T-helper 9 cell (primary cell): ENCODE data around the gene ZNF385D.

Experiments used
- DNase-seq: peaks from one replicate; pipeline ENCODE4 v3.0.0-alpha.2; 2020

ZNF385D gene

GRCh38 chr3:21747966-21748555, 2.9 kb downstream of the ZNF385D start:
- DNase-seq: no peak

GRCh38 chr3:21747376-21747775, 3.6 kb downstream of the ZNF385D start:
- no peak for DNase-seq

- DNase-seq: no peak
Observed at GRCh38 chr3:21745966-21746365, 5.0 kb downstream of the ZNF385D start.

DNA sequence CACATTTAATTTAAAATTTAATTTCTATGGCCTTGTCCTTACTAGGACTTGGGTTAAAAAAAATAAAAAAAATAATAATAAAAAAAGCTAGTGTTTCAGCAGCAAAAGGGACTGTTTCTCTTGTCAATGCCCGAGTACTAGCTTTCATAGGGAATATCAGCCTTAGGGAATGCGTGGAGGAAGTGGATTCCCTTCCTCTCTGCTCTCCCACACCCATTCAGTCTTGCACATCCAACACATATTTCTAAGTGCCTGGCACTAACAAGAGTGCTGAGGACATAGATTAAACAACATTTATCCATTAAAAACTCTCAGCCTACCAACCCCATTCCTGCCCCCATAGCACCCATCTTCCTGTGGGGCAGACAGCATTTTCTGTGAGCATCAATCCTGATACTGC, 6.2 kb downstream of the ZNF385D start:
- DNase-seq: no peak

GRCh38 chr3:21738935-21739702, 11.9 kb downstream of the ZNF385D start:
- DNase-seq: no peak

DNA sequence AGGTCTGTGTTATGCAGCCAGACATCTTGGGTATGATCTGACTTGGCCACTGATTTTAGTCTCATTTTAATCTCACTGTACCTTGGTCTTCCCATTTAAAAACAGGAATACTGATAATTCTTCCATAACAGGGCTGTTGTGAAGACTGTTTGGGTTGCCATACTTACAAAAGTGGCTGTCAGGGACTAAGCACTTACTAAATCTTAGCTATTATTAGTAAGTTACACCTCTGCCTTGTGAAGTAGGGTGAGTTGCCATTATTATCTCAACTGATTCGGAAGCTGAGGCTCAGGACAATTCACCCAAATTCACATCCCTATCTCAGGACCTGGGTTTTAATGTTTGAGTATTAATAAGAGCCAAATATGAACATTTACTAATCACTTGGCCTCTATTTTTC, 12.7 kb downstream of the ZNF385D start:
- no peak for DNase-seq

DNA sequence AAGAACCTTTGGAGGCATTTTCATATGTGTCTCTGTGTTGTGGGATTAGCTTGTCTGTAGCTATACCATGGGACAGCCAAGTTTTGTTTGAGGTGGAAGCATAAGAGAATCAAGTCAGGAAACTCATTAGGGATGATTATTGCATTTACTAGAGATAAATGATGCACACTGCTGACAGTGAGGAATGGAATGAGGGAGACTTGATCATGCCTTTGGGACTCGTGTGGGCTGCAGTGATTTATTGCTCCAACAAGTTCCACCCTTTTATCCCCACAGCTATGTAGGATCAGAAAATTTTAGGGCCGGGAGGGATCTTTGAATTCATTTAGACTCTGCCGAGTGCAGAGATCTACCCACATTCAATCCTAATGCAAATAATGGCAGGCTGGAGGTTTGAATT, 16.3 kb downstream of the ZNF385D start:
- DNase-seq: no peak

DNA sequence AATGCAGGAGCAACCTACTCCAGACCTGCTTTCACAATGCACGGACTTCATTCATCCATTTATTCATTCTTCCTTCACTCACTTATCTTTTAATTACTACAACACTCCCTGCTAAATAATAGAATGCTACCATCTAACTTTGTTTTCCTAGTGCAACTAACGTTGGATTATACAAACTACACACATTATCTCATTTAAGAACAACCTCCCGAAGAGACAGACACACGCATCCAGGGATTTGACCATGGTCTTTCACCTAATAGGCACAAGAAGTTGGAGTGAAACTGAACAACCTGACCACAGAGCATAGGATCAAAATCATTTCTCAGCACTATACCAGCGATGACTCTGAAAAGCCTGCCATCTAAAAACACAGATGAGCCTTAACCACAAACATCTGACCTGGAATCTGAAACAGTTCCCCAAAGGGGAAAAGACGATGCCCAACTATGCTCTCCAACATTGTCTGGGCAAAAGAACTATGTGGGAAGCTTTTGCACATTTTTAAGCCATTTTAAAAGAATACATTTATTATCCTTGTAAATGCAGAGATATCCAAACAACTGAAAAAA, 21.0 kb downstream of the ZNF385D start:
- no peak for DNase-seq

DNA sequence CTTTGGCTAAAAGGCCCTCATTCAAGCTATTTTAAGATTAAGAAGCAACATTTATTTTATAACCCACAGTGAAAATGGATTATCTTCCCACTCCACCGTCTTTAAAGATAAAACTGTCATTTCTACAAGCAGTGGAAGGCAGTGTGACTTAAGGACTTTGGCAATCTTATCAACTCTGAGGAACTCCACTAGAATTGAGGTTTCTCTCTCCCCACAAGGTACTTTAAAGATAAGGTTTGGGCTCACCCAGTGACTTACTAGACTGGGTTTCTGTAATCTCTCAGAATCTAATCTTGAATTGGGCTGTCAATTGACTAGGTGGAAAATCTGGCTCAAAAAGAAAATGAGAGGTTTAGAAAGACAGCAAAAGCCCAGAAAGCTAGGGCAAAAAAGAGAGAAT, 21.7 kb downstream of the ZNF385D start:
- no peak for DNase-seq

DNA sequence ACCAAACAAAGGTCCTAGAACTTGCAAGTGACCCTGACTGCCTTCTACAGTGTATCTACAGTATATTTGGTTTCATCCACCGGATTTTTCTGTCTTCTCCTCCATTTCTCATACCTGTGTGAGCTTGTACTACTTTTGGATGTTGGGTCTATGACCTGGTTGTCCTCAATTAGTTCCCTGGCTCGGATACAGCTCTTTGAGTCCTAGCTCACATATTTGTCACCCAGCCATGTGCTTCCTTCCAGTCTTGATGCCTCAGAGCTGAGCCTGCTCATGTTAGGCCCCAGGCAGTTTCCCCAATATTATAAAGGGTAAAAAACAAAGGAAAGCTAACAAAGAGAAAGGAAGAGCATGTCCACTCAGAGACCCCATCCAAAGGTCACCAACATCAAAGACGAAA, 28.2 kb downstream of the ZNF385D start:
- no peak for DNase-seq

GRCh38 chr3:21722301-21722700, 28.7 kb downstream of the ZNF385D start:
- DNase-seq: no peak

GRCh38 chr3:21718943-21719591, 31.9 kb downstream of the ZNF385D start:
- DNase-seq: no peak

DNA sequence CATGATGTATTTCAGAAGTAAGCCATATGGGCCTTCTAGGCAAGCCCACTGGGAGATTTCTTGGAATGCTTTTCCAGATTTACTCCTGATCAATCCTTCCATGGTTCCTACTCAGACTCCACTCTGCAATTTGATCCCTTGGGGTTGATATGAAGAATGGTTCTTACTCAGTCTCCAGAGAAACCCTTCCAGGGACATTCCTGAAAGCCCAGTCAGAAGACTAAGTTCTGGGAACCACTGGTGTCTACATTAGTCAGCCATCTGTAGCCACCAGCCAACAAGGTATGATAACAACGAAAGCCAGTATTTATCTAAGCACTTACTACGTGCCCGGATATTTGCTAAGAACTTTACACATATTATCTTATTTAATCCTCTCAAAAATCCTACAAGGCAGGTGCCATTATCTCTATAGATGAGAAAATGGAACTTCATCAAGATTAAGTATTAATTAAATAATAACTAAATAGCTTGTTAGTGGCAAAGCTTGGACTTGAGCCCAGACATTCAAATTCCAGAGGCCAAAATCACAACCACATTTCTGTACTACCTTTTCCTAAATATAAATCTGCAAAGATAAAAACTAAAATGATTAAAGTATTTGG, 32.7 kb downstream of the ZNF385D start:
- no peak for DNase-seq

DNA sequence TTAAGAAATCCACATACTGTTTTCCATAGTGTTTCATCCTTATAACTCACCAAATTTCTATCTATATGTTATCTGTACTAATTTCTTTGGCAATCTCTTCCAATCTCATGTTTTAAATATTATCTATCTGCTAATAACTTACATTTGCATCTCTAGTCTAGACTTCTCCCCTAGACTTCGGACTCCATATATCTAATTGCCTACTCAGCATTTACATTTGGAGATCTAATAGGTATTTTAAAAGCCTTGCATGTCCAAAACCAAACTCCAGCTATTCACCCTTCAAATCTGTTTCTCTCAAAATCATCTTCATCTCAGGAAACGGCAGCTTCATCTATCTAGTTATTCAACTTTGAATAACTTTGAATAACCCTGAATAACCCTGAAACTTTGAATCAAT, 35.3 kb downstream of the ZNF385D start:
- DNase-seq: no peak

DNA sequence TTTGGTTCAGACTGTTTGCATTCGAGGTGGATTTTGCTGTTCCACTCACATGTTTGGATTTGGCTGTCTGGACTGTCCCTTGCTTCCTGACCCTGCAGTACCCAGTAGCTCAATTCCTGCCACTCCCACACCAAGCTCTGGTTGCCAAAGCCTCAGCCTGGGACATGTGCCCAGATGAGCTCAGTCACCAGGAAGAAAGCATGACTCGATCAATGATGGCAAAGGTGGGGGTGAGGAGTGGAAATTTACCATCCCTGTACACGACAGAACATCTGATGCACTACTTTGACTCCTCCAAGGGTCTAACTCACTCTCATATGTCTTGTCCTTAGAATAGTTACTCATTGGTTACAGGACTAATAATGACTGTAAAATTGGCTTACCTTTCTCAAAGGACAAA, 45.2 kb downstream of the ZNF385D start:
- DNase-seq: no peak

GRCh38 chr3:21704796-21705195, 46.2 kb downstream of the ZNF385D start:
- DNase-seq: no peak

DNA sequence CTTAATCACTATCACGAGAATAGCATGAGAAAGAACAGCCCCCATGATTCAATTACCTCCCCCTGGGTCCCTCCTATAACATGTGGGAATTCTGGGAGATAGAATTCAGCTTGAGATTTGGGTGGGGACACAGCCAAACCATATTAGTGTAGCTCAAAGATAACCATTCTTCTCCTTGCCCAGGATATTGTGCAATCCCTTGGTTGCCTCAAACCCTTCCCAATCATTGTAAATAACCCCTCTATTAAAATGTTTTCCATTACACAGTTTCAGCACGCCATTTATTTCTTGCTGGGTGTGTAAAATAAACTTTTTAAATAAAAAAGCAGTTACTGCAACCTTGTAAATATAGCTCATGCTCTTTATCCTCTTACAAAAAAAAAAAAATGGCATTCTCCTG, 47.7 kb downstream of the ZNF385D start:
- DNase-seq: no peak

- DNase-seq: no peak
Observed at GRCh38 chr3:21697707-21698106, 53.3 kb downstream of the ZNF385D start.

DNA sequence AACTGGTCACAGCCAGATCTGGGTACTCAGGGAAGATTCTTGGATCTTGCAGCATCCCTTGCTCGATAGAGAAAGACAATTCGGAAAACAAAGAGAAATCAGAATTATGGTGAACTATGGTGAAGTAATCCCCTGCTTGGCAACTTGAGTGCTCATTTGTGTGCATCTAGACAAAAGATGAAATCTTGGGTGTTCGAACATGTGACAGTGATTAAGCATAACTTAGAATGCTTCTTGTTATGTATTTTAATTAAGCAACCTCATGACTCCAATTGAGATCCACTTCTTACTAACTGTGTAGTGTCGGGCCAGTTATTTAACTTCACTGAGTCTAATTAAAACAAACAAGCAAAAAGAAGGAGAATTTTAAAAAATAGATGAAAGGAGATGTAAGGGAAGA, 56.5 kb downstream of the ZNF385D start:
- DNase-seq: no peak

- no peak for DNase-seq
Observed at GRCh38 chr3:21691036-21691435, 60.0 kb downstream of the ZNF385D start.

DNA sequence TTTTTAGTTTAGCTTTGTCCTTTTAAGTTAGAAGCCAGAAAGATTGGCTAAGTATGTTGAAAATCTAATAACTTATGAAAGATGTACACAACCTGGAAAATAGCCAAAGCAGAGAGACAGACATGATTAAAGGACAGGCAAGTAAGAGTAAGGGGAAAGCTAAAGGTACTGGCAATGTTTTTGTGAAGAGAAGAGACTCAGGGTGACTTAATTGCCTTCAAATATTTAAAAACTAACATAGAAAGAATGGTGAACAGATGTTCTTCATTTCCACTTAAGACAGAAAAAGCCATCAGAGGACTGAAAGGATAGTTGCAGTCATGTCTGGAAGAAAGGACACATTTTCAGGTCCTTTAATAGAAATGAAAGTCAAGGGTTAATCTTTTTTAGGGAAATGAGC, 68.8 kb downstream of the ZNF385D start:
- DNase-seq: no peak

- DNase-seq: no peak
Observed at GRCh38 chr3:21673393-21673792, 77.6 kb downstream of the ZNF385D start.

- DNase-seq: no peak
Observed at GRCh38 chr3:21672303-21672702, 78.7 kb downstream of the ZNF385D start.

DNA sequence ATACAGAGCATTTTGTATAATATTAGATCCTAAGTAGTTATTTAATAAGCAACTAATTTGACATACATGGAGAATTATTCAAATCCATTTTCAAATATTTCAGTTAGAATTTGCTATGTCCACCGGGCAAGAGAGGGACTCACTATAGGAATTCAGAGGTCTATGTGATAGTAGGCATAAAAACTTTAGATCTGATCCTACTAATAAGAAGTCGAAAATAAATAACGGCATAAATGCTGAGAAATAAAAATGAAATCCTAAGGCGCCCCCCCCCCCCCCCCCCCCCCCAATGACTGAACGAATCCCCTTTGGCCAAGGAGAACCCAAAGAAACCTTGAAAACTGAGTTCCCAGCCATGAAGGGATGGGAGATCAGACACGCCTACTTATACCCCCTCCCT, 80.6 kb downstream of the ZNF385D start:
- no peak for DNase-seq
